Liver (tissue), 9 donors: Measurements from ENCODE around the gene FAAP100. TPM values are rescaled to one million over a fixed set of nuclear protein-coding genes. Genes with fewer than 3 reads are reported as not detected.

Source experiments
- DNase-seq: peaks from one replicate; pipeline ENCODE4 v3.0.0-alpha.2; 2017; ENCODE audit warnings: low spot score
- H3K27ac ChIP-seq, 2 donors: one replicate each; pipeline ENCODE4 v1.7.0; 2013; ENCODE audit warnings: inconsistent platforms in 2 of 2, low read length in 2 of 2, control low read depth in 1 of 2, low read depth in 1 of 2, mild to moderate bottlenecking in 1 of 2
- H3K27me3 ChIP-seq, 4 donors: one replicate each; pipeline versions ENCODE4 v1.6.1 to v1.7.0; 2013; ENCODE audit warnings: low read length in 3 of 4, inconsistent platforms in 1 of 4, mild to moderate bottlenecking in 1 of 4, moderate library complexity in 1 of 4; ENCODE audit not compliant: control insufficient read depth in 4 of 4, insufficient read depth in 4 of 4
- H3K36me3 ChIP-seq, 4 donors: one replicate each; pipeline versions ENCODE4 v1.6.1 to v1.7.0; 2013; ENCODE audit warnings: low read length in 3 of 4, mild to moderate bottlenecking in 3 of 4, low read depth in 1 of 4, moderate library complexity in 1 of 4; ENCODE audit not compliant: control insufficient read depth in 4 of 4, insufficient read depth in 3 of 4
- H3K4me1 ChIP-seq, 4 donors: one replicate each; pipeline versions ENCODE4 v1.6.1 to v1.7.0; 2013; ENCODE audit warnings: low read length in 3 of 4, mild to moderate bottlenecking in 3 of 4, moderate library complexity in 1 of 4; ENCODE audit not compliant: control insufficient read depth in 4 of 4, insufficient read depth in 4 of 4
- H3K4me3 ChIP-seq, 3 donors: one replicate each; pipeline versions ENCODE4 v1.6.1 to v1.7.0; 2013; ENCODE audit warnings: low read length in 3 of 3, control low read depth in 1 of 3, low read depth in 1 of 3, mild to moderate bottlenecking in 1 of 3
- H3K9ac ChIP-seq, 2 donors: one replicate each; pipeline ENCODE4 v1.7.0; 2013; ENCODE audit warnings: low read length in 2 of 2, mild to moderate bottlenecking in 2 of 2, moderate library complexity in 2 of 2, control low read depth in 1 of 2, low read depth in 1 of 2
- H3K9me3 ChIP-seq, 4 donors: one replicate each; pipeline versions ENCODE4 v1.6.1 to v1.7.0; 2013; ENCODE audit warnings: low read length in 3 of 4; ENCODE audit not compliant: control insufficient read depth in 4 of 4
- EGR1 ChIP-seq, 2 donors: IDR thresholded peaks; 2 replicates each; pipeline ENCODE4 v1.6.1; 2016 to 2018; ENCODE audit warnings: antibody characterized with exemption in 2 of 2, low read depth in 2 of 2
- HNF4A ChIP-seq, 2 donors: conservative IDR thresholded peaks; 2 replicates each; pipeline ENCODE4 v1.6.1; 2016; ENCODE audit warnings: antibody characterized with exemption in 2 of 2, mild to moderate bottlenecking in 2 of 2
- JUND ChIP-seq, 2 donors: IDR thresholded peaks; 2 replicates each; pipeline ENCODE4 v1.6.1; 2016; ENCODE audit warnings: antibody characterized with exemption in 2 of 2
- RAD21 ChIP-seq, 2 donors: IDR thresholded peaks; 2 replicates each; pipeline ENCODE4 v1.6.1; 2016; ENCODE audit warnings: antibody characterized with exemption in 2 of 2, mild to moderate bottlenecking in 2 of 2
- REST ChIP-seq: IDR thresholded peaks from 2 replicates; pipeline ENCODE4 v1.6.1; 2016; ENCODE audit warnings: antibody characterized with exemption, mild to moderate bottlenecking
- SP1 ChIP-seq: IDR thresholded peaks from 2 replicates; pipeline ENCODE4 v1.6.1; 2018; ENCODE audit warnings: antibody characterized with exemption, mild to moderate bottlenecking
- WGBS: extraction: QIAGEN DNeasy Blood & Tissue Kit; methylation state at CpG from one replicate; pipeline ENCODE4 v1.1.7; 2013; 5-methylcytosine and 5-hydroxymethylcytosine counted together
- polyA plus RNA-seq, 2 donors: library from polyadenylated mRNA; stranded (reverse) in 1 of 2; unstranded in 1 of 2; fragments of 200-250 nt in 1 of 2; fragments of >200 nt in 1 of 2; fragmentation: Nextera tagmentation in 1 of 2; extraction: Ambion mirVana in 1 of 2; gene quantifications; one replicate each; pipeline versions ENCODE4 v1.2.1 to v1.2.3, GENCODE V29; 2013 to 2015
- total RNA-seq, 2 donors: library from RNA; depleted of rRNA; stranded (reverse); fragments of >200 nt; gene quantifications; one replicate each; pipeline ENCODE4 v1.2.3, GENCODE V29; 2014
- donor health status: healthy.
- donor health status: healthy.
- donor health status: healthy.
- donor health status: healthy.
- donor health status: healthy.

Gene FAAP100
- total and polyA plus RNA-seq, 4 donors = 8.1 to 14.7 (median 9.7) TPM

DNA sequence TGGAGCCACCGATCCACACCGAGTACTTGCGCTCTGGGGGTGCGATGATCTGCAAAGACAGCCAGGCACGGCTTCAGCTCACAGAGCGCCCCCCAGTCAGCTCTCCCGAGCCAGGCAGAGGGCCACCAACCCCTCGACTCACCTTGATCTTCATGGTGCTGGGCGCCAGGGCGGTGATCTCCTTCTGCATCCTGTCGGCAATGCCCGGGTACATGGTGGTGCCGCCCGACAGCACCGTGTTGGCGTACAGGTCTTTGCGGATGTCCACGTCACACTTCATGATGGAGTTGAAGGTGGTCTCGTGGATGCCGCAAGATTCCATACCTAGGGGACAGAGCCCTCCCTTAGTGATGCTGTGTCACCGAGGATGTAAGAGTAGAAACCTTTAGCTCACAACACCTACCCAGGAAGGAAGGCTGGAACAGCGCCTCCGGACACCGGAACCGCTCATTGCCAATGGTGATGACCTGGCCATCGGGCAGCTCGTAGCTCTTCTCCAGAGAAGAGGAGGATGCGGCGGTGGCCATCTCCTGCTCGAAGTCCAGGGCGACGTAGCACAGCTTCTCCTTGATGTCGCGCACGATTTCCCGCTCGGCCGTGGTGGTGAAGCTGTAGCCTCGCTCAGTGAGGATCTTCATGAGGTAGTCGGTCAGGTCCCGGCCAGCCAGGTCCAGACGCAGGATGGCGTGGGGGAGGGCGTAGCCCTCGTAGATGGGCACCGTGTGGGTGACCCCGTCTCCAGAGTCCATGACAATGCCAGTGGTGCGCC, 41.2 kb downstream of the FAAP100 start:
- Histone ChIP-seq H3K9me3 (no peaks in the 10 kb centered on the region), H3K27me3 (no peaks in the 10 kb centered on the region), H3K36me3 (peaks cover 3 to 22% (median 13%) of the 10 kb centered on the region in 4 donors), H3K4me1 (peaks cover 7 to 44% (median 20%) of the 10 kb centered on the region in 4 donors), H3K27ac (peak overlapping the region in 1 of 2 donors; percentile 79), H3K4me3 (peak overlapping the region; percentile 87 to 97 (median 95)), H3K9ac (peak overlapping the region; percentile 78 to 87)
- no peak for DNase-seq
- 32% methylated on average over 48 of the region's 48 CpGs for WGBS
- no peak for TF ChIP-seq REST
- no peak for TF ChIP-seq RAD21 (IDR thresholded peaks at IDR 0.05)
- no peak for TF ChIP-seq EGR1 (IDR thresholded peaks at IDR 0.05; ENCODE audit: low read depth in 2 of 2)
- TF ChIP-seq JUND (IDR thresholded peaks at IDR 0.05) = no peak

GRCh38 chr17:81509972-81510784, 42.0 kb downstream of the FAAP100 start:
- Histone ChIP-seq H3K9ac (peak overlapping the region; percentile 78 to 87), H3K4me1 (peaks cover 7 to 41% (median 18%) of the 10 kb centered on the region in 4 donors), H3K27ac (peak overlapping the region in 1 of 2 donors; percentile 19), H3K4me3 (peak overlapping the region; percentile 87 to 97 (median 95)), H3K27me3 (no peaks in the 10 kb centered on the region), H3K36me3 (peaks cover 3 to 22% (median 13%) of the 10 kb centered on the region in 4 donors), H3K9me3 (no peaks in the 10 kb centered on the region)
- DNase-seq = no peak
- WGBS = 45% methylated on average over 22 of the region's 22 CpGs
- TF ChIP-seq RAD21 (IDR thresholded peaks at IDR 0.05) (no peak), SP1 (peak; percentile 6)

GRCh38 chr17:81509207-81509971, 42.8 kb downstream of the FAAP100 start:
- peaks cover 7 to 41% (median 18%) of the 10 kb centered on the region in 4 donors for H3K4me1 ChIP-seq
- TF ChIP-seq HNF4A (conservative IDR thresholded peaks at IDR 0.05) (peak; percentile 28 to 53), JUND (IDR thresholded peaks at IDR 0.05) (no peak)
- peak overlapping the region; percentile 41 to 97 (median 87) for H3K4me3 ChIP-seq
- H3K9ac ChIP-seq = peak overlapping the region; percentile 78 to 87
- H3K27me3 ChIP-seq = no peaks in the 10 kb centered on the region
- H3K9me3 ChIP-seq = no peaks in the 10 kb centered on the region
- peaks cover 3 to 22% (median 13%) of the 10 kb centered on the region in 4 donors for H3K36me3 ChIP-seq
- 48% methylated on average over 12 of the region's 12 CpGs for WGBS
- no peak for DNase-seq
- H3K27ac ChIP-seq = peak overlapping the region in 1 of 2 donors; percentile 19
